Peyer's patch (tissue), 4 donors: Measurements from ENCODE around the gene ZNF750.

ENCODE experiments used
- CTCF ChIP-seq, 6 experiments: fragments of 450-650 bp in 4 of 6; fragments of 200-600 bp in 2 of 6; sonication (generic) in 1 of 6; IDR thresholded peaks; one replicate each; pipeline ENCODE4 v1.5.1; 2017 to 2019; ENCODE audit warnings: antibody characterized with exemption in 6 of 6, mild to moderate bottlenecking in 3 of 6, moderate library complexity in 1 of 6
- POLR2A ChIP-seq, 2 donors: fragments of 450-650 bp; IDR thresholded peaks; one replicate each; pipeline ENCODE4 v1.5.1; 2017; ENCODE audit warnings: antibody characterized with exemption in 2 of 2, mild to moderate bottlenecking in 2 of 2, moderate library complexity in 2 of 2

- TF ChIP-seq CTCF (IDR thresholded peaks at IDR 0.05) = no peak
- no peak for TF ChIP-seq POLR2A (IDR thresholded peaks at IDR 0.05)
Measured at GRCh38 chr17:82825540-82826124, 14.2 kb downstream of the ZNF750 start.
